Endothelial cell of hepatic sinusoid (primary cell): Measurements from ENCODE around the gene FAM200B.
"Not testable (repeated sequence)": the region's sequence is repeated elsewhere in the genome, so short reads cannot be mapped to it uniquely, and the experiment has no call there.

Source experiments
- in situ Hi-C: cut with HindIII; loops from 2 replicates; pipeline ENCODE4 v1.10.0; 2017; ENCODE audit warnings: low sequenced_read_pairs

The FAM200B gene

GRCh38 chr4:15729910-15730533 is 48.4 kb downstream of the FAM200B start:
- in situ Hi-C loops = no loop called here

- in situ Hi-C loops = not testable (repeated sequence)
Measured at GRCh38 chr4:15733061-15733460, 51.4 kb downstream of the FAM200B start.

- in situ Hi-C loops = no loop called here
Measured at GRCh38 chr4:15735536-15735935, 53.9 kb downstream of the FAM200B start.

- in situ Hi-C loops = no loop called here
Measured at GRCh38 chr4:15736514-15737050, 55.0 kb downstream of the FAM200B start.

- in situ Hi-C loops = no loop called here
Measured at GRCh38 chr4:15737255-15737654, 55.6 kb downstream of the FAM200B start.

GRCh38 chr4:15738877-15739276 is 57.2 kb downstream of the FAM200B start:
- in situ Hi-C loops = no loop called here
